Measurements from ENCODE around the gene SNED1.
"Not testable (repeated sequence)": the region's sequence is repeated elsewhere in the genome, so short reads cannot be mapped to it uniquely, and the experiment has no call there.

DNA sequence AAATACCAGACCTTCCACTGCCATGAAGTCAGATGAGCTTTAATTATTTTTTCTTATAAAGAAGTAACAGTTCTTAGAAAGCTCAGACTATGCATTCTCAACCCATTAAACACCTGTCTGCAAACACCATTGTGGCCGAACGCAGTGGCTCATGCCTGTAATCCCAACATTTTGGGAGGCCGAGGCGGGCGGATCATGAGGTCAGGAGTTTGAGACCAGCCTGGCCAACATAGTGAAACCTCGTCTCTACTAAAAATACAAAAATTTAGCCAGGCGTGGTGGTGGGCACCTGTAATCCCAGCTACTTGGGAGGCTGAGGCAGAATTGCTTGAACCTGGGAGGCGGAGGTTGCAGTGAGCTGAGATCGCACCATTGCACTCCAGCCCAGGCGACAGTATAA lies 106.2 kb downstream of the SNED1 start:
- not testable (repeated sequence) for TF ChIP-seq CTCF (IDR thresholded peaks at IDR 0.05; ENCODE audit: insufficient read depth, low read length); POLR2AphosphoS5 (IDR thresholded peaks at IDR 0.05; ENCODE audit: low read depth)
